ENCODE data around the gene FAM120AOS.

FAM120AOS gene

GRCh38 chr9:93453047-93453914 is at the start of gene FAM120AOS:
TSS of gene FAM120AOS (minus strand) at chr9:93453581. CDS start at chr9:93452709, 872 bp downstream.
- peak; percentile 95 for DNase-seq (ENCODE audit: low spot score)

- DNase-seq (ENCODE audit: low spot score) = peak; percentile 12
These were observed 48.0 kb upstream of the FAM120AOS start for GRCh38 chr9:93501406-93501805.

GRCh38 chr9:93500571-93501298 is 47.4 kb upstream of the FAM120AOS start:
- DNase-seq (ENCODE audit: low spot score) = no peak

- no peak for DNase-seq (ENCODE audit: low spot score)
These were observed 42.9 kb upstream of the FAM120AOS start for GRCh38 chr9:93496285-93496684.

GRCh38 chr9:93493949-93494348 is 40.6 kb upstream of the FAM120AOS start:
- no peak for DNase-seq (ENCODE audit: low spot score)

GRCh38 chr9:93492327-93492726 is 38.9 kb upstream of the FAM120AOS start:
- DNase-seq (ENCODE audit: low spot score) = no peak

DNA sequence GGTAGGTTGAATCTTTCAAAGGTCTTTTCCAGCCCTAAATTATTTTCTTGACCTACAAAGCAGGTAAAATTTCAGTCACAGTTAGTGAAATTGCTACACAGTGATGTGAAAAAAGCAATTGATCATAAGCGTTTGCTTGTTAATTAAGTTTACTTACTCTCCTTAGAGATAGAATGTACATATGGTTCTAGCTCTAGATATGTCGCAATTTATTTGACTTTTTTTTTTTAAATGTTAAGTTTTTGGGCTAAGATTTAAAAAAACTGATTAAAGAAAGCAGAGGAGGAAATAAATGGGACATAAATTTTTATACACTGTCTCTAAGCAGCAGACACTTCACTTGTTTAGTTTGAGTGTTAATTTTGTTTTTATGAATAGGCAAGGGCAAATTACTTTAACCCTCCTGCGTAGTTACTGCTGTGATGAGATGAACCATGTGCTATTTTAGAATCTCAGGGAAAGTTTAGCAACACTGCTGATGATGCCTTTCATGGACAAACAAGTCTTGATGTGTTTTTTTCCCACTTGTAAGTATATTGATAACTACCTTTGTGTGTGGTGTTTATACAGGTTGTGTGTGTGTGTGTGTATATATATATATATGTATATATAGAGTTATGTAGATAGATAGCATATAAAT is 38.3 kb upstream of the FAM120AOS start:
- no peak for DNase-seq (ENCODE audit: low spot score)

DNA sequence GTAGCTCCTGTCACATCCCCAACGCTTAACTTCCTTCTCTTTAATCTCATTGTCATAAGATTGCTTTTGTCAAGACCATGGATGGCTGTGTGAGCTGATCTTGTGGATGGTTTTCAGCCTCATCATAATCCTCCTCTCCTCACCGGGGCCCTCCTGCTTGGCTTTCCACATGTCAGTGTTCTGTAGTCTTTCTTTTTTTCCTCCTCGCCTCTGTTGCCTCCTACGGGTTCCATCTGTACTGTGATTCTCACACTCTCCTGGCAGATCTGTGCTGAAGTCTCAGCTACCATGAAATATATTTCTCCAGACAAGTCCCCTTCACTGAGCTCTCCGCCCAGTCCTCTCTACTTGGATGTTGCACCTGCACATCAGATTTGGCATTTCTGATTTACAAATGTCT is 34.9 kb upstream of the FAM120AOS start:
- DNase-seq (ENCODE audit: low spot score) = no peak

DNA sequence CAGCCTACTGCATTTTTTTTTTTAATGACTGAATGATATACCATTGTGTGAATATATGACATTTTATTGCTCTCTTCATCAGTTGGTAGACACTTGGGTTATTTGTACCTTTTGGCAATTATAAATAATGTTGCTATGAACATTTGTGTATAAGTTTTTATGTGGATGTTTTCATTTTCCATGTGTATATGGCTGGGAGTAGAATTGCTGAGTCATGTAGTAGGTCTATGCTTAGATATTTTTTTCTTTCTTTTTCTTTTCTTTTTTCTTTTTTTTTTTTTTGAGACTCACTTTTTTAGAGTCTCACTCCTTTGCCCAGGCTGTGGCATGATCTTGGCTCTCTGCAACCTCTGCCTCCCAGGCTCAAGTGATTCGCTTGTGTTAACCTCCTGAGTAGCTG is 32.9 kb upstream of the FAM120AOS start:
- no peak for DNase-seq (ENCODE audit: low spot score)

- no peak for DNase-seq (ENCODE audit: low spot score)
These were observed 30.1 kb upstream of the FAM120AOS start for GRCh38 chr9:93483497-93483896.

- DNase-seq (ENCODE audit: low spot score) = no peak
These were observed 27.4 kb upstream of the FAM120AOS start for GRCh38 chr9:93480728-93481324.

GRCh38 chr9:93480262-93480661 is 26.9 kb upstream of the FAM120AOS start:
- no peak for DNase-seq (ENCODE audit: low spot score)

- no peak for DNase-seq (ENCODE audit: low spot score)
These were observed 26.3 kb upstream of the FAM120AOS start for GRCh38 chr9:93479726-93480125.

DNA sequence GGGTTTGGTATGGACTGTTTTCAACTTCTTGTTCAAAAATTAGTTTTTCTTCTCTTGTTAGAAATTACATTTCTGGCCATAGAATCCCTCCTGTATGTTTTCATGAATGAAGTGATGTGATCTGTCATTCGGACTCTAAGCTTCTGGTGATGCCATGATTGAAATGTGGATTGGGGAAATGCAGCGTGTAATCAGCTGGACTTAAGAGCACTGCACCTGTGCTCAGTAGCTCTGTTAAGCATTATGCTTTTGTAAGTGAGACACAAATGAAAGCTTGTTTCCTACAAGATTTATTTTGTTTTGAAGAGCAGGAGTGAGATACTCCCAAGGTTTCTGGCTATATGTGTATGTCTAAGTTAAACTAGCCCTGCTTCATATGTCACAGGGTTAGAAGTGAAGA is 24.0 kb upstream of the FAM120AOS start:
- DNase-seq (ENCODE audit: low spot score) = no peak

GRCh38 chr9:93476924-93477323 is 23.5 kb upstream of the FAM120AOS start:
- DNase-seq (ENCODE audit: low spot score) = no peak

GRCh38 chr9:93475856-93476255 is 22.5 kb upstream of the FAM120AOS start:
- no peak for DNase-seq (ENCODE audit: low spot score)

GRCh38 chr9:93475108-93475507 is 21.7 kb upstream of the FAM120AOS start:
- no peak for DNase-seq (ENCODE audit: low spot score)

DNA sequence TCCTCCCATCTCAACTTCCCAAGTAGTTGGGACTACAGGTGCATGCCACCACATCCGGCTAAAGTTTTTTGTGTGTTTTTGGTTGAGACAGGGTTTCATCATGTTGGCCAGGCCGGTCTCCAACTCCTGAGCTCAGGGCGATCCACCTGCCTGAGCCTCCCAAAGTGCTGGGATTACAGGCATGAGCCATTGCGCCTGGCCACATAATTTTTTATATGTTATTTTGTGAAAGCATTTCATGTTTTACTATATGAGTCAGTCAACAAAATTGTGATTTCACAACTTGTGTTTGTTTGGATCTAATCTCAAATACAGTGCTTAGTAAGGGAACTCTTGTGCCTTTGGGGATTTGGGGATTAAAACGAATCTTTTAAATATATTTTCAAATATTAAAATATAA is 20.0 kb upstream of the FAM120AOS start:
- DNase-seq (ENCODE audit: low spot score) = no peak

- no peak for DNase-seq (ENCODE audit: low spot score)
These were observed 17.7 kb upstream of the FAM120AOS start for GRCh38 chr9:93471124-93471523.

- DNase-seq (ENCODE audit: low spot score) = no peak
These were observed 17.0 kb upstream of the FAM120AOS start for GRCh38 chr9:93470391-93470790.

DNA sequence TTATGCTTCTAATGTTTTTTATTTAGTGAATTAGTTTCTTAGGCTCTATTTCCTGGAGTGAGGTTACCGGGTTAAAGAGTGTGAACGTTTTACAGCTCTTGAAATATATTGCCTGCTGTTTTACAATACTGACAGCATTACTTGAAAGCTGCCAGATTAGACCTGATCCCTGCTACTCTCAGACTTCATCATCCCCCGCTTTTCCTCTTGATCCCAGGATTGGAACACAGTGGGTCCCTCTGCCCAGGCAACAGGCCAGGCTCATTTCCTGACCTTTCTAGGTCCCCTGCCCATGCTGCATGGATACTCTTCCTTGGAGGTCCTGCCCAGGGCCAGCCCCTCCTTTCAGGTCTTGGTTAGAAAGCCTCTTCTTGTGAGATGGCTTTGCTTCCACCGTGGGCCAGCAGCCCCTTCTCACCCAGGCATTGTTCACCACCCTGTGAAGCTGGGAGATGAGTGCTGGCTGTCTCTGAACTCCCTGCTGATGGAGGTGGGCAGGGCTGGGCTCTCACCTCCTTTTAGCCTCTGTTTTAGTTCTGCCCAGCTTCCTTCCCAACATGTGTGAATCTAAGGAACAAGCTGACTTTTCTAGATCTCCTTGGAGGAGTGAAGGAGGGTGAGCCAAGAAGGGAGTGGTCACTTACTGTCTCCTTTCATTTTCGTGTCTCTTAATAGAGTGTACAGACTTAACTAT is 15.5 kb upstream of the FAM120AOS start:
- DNase-seq (ENCODE audit: low spot score) = no peak

DNA sequence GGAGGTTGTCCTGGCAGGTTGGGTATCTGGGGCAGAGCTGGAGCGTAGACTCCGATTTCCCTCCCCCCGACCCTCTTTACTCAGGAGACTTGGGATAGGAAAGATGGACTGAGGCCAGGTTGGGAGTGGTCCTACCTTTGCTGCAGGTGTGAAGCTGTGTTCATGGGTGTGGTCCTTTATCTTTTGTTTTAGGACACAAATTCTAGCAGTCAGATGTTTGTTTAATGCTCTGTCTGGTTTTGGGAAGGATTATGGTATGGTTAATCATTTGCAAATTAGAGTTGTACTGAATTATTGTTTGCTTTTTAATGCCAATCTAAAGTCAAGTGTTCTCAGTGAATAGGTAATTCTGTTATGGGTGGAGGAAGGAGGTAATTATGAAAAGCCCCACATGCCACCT is 14.1 kb upstream of the FAM120AOS start:
- DNase-seq (ENCODE audit: low spot score) = no peak
